Liver (tissue), 3 donors: ENCODE data around the gene UBE2R2.

Experiments used
- EGR1 ChIP-seq, 2 donors: IDR thresholded peaks; 2 replicates each; pipeline ENCODE4 v1.6.1; 2016 to 2018; ENCODE audit warnings: antibody characterized with exemption in 2 of 2, low read depth in 2 of 2
- JUND ChIP-seq, 2 donors: IDR thresholded peaks; 2 replicates each; pipeline ENCODE4 v1.6.1; 2016; ENCODE audit warnings: antibody characterized with exemption in 2 of 2
- RAD21 ChIP-seq, 2 donors: IDR thresholded peaks; 2 replicates each; pipeline ENCODE4 v1.6.1; 2016; ENCODE audit warnings: antibody characterized with exemption in 2 of 2, mild to moderate bottlenecking in 2 of 2
- TF ChIP-seq, protein P1 (sequence below): fragments of 150-350 bp; IDR thresholded peaks from 2 replicates; pipeline ENCODE4 v1.5.1; 2017; ENCODE audit warnings: improper control_type of control experiment, low read depth, low read length; ENCODE audit not compliant: missing input control
- TF ChIP-seq, protein P2 (sequence below): IDR thresholded peaks from 2 replicates; pipeline ENCODE4 v1.6.1; 2016; ENCODE audit warnings: antibody characterized with exemption
- TF ChIP-seq, protein P3 (sequence below): IDR thresholded peaks from 2 replicates; pipeline ENCODE4 v1.6.1; 2016; ENCODE audit warnings: antibody characterized with exemption, mild to moderate bottlenecking
- donor health status: healthy.
- donor health status: healthy.

DNA sequence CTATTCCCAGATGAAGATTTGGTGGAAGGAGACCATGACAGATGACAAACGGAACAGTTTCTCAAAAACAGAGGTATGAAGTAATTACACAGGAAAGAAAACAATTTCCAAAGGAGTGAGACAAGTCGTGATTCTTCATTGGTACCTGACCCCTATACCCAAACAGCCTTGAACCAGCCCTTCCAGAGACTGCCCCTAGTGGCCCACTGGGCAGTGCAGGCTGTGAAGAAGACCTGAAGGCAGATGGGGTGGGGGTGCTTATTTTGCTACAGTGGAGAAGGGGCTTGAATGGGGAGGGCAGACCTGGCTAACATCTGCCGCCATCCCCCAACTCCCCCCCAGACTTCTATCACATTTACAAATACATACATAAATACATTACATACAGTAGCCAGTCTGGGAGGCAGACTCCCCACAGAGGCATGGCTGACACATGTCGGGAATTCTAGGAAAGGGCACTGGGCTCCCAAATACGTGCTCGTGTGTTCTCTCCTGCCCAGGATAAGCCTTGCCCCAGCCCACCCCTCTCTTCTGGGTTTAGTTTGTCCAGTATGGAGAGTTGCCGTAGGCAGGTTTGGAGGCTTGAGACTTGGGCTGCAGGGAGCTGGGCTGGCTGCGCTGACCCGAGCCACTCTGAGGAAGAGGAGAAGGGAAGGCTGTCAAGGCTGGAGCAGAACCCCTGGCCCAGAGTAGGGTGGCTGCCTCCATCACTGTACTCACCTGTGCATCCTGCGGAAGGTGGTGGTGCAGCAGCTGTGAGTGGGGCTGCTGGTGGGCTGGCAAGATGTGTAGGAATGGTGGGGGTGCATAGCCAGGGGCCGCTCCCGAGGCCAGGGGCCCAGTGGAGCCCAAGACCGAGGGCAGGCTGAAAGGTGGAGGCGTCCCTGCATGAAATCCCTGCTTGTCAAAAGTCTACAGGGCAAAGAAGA lies 105.3 kb downstream of the UBE2R2 start:
- TF ChIP-seq JUND (IDR thresholded peaks at IDR 0.05), result no peak
- TF ChIP-seq, protein P1, sequence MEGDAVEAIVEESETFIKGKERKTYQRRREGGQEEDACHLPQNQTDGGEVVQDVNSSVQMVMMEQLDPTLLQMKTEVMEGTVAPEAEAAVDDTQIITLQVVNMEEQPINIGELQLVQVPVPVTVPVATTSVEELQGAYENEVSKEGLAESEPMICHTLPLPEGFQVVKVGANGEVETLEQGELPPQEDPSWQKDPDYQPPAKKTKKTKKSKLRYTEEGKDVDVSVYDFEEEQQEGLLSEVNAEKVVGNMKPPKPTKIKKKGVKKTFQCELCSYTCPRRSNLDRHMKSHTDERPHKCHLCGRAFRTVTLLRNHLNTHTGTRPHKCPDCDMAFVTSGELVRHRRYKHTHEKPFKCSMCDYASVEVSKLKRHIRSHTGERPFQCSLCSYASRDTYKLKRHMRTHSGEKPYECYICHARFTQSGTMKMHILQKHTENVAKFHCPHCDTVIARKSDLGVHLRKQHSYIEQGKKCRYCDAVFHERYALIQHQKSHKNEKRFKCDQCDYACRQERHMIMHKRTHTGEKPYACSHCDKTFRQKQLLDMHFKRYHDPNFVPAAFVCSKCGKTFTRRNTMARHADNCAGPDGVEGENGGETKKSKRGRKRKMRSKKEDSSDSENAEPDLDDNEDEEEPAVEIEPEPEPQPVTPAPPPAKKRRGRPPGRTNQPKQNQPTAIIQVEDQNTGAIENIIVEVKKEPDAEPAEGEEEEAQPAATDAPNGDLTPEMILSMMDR, result peak; percentile 32
- TF ChIP-seq, protein P2, sequence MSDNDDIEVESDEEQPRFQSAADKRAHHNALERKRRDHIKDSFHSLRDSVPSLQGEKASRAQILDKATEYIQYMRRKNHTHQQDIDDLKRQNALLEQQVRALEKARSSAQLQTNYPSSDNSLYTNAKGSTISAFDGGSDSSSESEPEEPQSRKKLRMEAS, result no peak
- TF ChIP-seq, protein P3, sequence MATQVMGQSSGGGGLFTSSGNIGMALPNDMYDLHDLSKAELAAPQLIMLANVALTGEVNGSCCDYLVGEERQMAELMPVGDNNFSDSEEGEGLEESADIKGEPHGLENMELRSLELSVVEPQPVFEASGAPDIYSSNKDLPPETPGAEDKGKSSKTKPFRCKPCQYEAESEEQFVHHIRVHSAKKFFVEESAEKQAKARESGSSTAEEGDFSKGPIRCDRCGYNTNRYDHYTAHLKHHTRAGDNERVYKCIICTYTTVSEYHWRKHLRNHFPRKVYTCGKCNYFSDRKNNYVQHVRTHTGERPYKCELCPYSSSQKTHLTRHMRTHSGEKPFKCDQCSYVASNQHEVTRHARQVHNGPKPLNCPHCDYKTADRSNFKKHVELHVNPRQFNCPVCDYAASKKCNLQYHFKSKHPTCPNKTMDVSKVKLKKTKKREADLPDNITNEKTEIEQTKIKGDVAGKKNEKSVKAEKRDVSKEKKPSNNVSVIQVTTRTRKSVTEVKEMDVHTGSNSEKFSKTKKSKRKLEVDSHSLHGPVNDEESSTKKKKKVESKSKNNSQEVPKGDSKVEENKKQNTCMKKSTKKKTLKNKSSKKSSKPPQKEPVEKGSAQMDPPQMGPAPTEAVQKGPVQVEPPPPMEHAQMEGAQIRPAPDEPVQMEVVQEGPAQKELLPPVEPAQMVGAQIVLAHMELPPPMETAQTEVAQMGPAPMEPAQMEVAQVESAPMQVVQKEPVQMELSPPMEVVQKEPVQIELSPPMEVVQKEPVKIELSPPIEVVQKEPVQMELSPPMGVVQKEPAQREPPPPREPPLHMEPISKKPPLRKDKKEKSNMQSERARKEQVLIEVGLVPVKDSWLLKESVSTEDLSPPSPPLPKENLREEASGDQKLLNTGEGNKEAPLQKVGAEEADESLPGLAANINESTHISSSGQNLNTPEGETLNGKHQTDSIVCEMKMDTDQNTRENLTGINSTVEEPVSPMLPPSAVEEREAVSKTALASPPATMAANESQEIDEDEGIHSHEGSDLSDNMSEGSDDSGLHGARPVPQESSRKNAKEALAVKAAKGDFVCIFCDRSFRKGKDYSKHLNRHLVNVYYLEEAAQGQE, result no peak
- TF ChIP-seq EGR1 (IDR thresholded peaks at IDR 0.05; ENCODE audit: low read depth in 2 of 2), result no peak
- peak; percentile 21 to 56 for TF ChIP-seq RAD21 (IDR thresholded peaks at IDR 0.05)
